HCT116 (cell line): ENCODE data around the gene PPFIA2.

Source experiments
- CBX3 ChIP-seq: IDR thresholded peaks from 2 replicates; pipeline ENCODE4 v1.6.1; 2012; ENCODE audit warnings: low read depth
- CEBPB ChIP-seq: IDR thresholded peaks from 2 replicates; pipeline ENCODE4 v1.6.1; 2012; ENCODE audit warnings: low read depth
- CTCF ChIP-seq, 3 experiments: fragments of 200-600 bp in 1 of 3; sonication (generic) in 1 of 3; IDR thresholded peaks in 2 of 3; conservative IDR thresholded peaks in 1 of 3; 2 replicates each; pipeline ENCODE4 v1.5.1; 2012 to 2017; ENCODE audit warnings: low read depth in 2 of 3, low read length in 2 of 3, antibody characterized with exemption in 1 of 3, borderline replicate concordance in 1 of 3, control low read depth in 1 of 3, mild to moderate bottlenecking in 1 of 3, mixed read lengths in 1 of 3, mixed run types in 1 of 3, moderate library complexity in 1 of 3; ENCODE audit not compliant: insufficient read depth in 1 of 3
- EZH2 ChIP-seq: fragments of 200-600 bp; sonication (generic); IDR thresholded peaks from 2 replicates; pipeline ENCODE4 v1.6.1; 2017; ENCODE audit warnings: antibody characterized with exemption, mixed run types
- EZH2phosphoT487 ChIP-seq: fragments of 200-600 bp; IDR thresholded peaks from 2 replicates; pipeline ENCODE4 v1.6.1; 2018; ENCODE audit warnings: antibody characterized with exemption, borderline replicate concordance
- MAX ChIP-seq: IDR thresholded peaks from 2 replicates; pipeline ENCODE4 v1.6.1; 2012
- POLR2A ChIP-seq: IDR thresholded peaks from 2 replicates; pipeline ENCODE4 v1.7.0; 2011; ENCODE audit warnings: borderline replicate concordance; ENCODE audit not compliant: insufficient read depth, insufficient read length; ENCODE audit errors: extremely low read depth
- REST ChIP-seq: IDR thresholded peaks from 2 replicates; pipeline ENCODE4 v1.6.1; 2012; ENCODE audit warnings: low read depth

GRCh38 chr12:81610955-81611889 is 147.9 kb downstream of the PPFIA2 start:
- TF ChIP-seq CTCF (IDR thresholded peaks at IDR 0.05 in 2 of 3, conservative IDR thresholded peaks at IDR 0.05 in 1 of 3; ENCODE audit: borderline replicate concordance in 1 of 3, insufficient read depth in 1 of 3, low read depth in 2 of 3, low read length in 2 of 3) (peak in 2 of 3 experiments; percentile 42 to 47; a peak in 3 of 6 replicates), CBX3 (no peak), POLR2A (no peak), MAX (no peak), EZH2phosphoT487 (no peak), REST (no peak), EZH2 (no peak), CEBPB (no peak)
